Measurements from ENCODE around the gene ACER3.

The ACER3 gene

DNA sequence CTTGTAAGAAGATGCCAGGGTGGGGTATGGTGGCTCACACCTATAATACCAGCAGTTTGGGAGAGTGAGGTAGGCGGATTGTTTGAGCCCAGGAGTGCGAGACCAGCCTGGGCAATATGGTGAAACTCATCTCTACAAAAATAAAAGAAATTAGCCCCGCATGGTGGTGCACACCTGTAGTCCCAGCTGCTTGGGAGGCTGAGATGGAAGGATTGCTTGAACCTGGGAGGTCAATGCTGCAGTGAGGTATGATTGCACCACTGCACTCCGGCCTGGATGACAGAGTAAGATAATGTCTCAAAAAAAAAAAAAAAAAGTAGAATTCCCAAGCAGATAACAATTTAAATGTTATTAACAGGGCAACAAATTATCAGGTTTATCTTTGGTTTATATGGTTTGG, 20.2 kb downstream of the ACER3 start:
- H3K4me3 ChIP-seq (ENCODE audit: low read depth, low read length) = no peak overlapping the region

DNA sequence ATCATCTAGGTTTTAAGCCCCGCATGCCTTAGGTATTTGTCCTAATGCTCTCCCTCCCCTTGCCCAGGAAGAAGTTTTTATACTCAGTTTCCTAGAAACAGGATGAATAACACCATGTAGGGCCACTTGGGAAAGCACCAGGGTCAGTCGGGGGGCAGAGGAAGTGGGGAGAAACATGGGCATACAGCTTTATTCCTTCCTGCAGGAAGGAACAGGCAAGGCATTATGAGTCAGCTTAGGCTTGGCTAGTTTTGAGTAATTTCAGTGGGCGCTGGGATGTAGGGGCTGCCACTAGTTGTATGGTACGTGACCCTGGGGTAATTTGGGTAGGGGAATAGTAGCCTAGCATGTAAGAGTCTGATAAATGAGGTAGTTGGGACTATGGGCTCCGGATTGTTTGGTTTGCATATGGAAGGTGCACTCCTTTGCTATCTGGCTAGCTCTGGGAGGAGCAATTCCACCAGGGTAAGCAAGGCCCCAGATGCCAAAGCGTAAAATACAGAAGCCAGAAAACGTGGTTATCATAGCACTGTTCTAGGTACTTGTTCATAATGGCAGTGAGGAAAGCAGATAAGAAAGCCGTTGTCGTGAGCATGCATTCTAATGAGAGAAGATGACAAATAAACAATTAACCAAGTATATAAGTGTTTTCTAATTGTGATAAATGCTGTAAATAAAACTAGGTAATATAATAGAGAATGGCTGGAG, 24.8 kb downstream of the ACER3 start:
- H3K4me3 ChIP-seq (ENCODE audit: low read depth, low read length) = no peak overlapping the region
- TF ChIP-seq, protein P1, sequence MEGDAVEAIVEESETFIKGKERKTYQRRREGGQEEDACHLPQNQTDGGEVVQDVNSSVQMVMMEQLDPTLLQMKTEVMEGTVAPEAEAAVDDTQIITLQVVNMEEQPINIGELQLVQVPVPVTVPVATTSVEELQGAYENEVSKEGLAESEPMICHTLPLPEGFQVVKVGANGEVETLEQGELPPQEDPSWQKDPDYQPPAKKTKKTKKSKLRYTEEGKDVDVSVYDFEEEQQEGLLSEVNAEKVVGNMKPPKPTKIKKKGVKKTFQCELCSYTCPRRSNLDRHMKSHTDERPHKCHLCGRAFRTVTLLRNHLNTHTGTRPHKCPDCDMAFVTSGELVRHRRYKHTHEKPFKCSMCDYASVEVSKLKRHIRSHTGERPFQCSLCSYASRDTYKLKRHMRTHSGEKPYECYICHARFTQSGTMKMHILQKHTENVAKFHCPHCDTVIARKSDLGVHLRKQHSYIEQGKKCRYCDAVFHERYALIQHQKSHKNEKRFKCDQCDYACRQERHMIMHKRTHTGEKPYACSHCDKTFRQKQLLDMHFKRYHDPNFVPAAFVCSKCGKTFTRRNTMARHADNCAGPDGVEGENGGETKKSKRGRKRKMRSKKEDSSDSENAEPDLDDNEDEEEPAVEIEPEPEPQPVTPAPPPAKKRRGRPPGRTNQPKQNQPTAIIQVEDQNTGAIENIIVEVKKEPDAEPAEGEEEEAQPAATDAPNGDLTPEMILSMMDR (IDR thresholded peaks at IDR 0.05; ENCODE audit: low read depth, low read length) = no peak

More for the DNA sequence above, 20.2 kb downstream of the ACER3 start:
- TF ChIP-seq, protein P1 (IDR thresholded peaks at IDR 0.05; ENCODE audit: low read depth, low read length) = no peak

DNA sequence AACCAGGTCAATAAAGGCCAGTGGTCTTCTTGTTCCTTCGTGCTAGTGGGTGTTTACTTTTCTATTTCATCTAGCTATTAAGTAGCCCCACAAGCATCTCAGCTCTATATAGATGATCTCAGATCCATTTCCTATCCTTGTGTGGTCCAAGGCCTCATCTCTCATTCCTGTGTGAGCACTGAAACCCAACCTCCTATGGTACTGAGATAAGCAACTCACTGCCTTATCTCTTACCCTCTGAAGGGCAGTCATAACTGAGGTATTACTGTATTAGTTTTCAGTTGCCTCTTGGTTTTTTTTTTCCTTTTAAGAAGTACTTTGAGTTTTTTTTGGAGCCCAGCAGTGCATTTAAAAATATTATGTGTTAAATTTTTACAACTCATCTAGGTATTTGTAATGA, 28.3 kb downstream of the ACER3 start:
- TF ChIP-seq, protein P1 (IDR thresholded peaks at IDR 0.05; ENCODE audit: low read depth, low read length) = no peak
- no peak overlapping the region for H3K4me3 ChIP-seq (ENCODE audit: low read depth, low read length)

DNA sequence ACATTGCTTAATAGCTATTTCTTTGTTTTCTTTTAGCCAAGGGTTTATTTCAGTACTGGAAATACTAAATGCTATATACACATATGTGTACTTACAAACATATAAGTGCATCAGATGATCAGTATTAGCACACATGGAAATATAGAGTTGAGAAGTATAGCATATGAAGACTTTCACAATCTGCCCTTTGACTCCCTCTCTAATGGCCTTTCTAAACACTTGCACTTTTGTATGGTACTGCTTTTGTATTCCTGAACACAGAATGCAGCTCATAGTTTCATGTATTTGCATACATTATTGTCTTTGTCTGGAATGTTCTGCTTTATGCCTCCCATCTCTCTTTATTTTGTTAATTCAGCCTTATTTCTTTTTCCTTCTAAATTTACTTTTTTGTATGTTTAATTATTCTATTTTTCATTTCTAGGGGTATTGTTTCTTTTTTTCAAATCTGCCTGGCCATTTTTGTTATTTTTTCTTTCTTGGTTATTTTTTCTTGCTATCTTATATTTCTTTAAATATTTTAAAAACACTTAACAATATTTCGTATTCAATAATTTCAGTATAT, 28.8 kb downstream of the ACER3 start:
- no peak overlapping the region for H3K4me3 ChIP-seq (ENCODE audit: low read depth, low read length)
- TF ChIP-seq, protein P1 (IDR thresholded peaks at IDR 0.05; ENCODE audit: low read depth, low read length) = no peak

DNA sequence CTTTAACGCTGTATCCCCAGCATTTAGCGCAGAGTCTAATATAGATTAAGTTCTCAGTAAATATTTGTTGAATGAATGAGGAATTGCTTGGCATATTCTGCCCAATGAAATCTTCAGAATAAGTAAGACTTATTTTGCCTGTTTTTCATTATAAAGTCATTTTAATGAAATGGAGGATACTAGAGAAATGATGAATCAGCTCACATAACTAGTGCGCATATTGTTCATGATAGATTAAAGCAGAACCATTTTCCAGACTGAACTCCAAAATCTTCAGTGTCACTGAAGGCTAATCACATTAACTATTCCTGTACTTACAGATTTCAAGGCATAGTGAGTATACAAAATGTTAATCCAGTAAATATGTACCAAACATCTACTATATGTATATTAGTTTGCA, 29.6 kb downstream of the ACER3 start:
- H3K4me3 ChIP-seq (ENCODE audit: low read depth, low read length) = no peak overlapping the region
- TF ChIP-seq, protein P1 (IDR thresholded peaks at IDR 0.05; ENCODE audit: low read depth, low read length) = no peak

DNA sequence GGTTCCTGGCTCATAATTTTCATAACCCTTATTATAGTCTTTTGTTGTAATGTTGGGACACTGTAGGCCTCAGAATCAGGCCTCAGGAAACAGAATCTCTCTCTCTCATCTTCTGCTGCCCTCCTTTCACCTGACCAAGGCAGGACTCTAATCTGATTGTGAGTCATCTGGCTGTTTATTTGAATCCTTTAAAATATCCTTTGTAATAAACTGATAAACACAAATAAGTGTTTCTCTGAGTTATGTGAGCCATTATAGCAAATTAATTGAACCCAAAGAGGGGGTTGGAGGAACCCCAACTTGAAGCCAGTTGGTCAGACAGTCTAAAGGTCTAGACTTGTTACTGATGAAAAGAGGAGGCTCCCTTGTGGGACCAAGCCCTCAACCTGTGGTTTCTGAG, 30.6 kb downstream of the ACER3 start:
- no peak overlapping the region for H3K4me3 ChIP-seq (ENCODE audit: low read depth, low read length)

DNA sequence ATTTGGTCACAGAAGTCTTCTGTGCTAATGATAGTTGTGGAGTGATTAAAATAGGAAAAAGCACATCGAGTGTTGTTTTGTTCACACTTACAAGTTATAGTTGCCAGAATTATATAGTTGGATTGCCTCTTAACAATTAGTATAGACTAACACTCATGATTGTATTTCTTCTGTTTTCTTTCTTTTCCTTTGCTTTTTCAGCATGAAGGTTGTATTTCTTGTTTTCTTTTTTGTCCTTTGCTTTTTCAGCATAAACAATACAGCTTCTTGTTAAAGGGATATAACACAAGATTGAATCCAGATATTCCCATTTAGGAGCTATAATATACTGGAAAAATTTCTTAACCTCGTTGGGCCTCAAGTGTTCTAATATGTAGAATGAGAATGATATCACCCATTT, 31.1 kb downstream of the ACER3 start:
- no peak overlapping the region for H3K4me3 ChIP-seq (ENCODE audit: low read depth, low read length)
- TF ChIP-seq, protein P1 (IDR thresholded peaks at IDR 0.05; ENCODE audit: low read depth, low read length) = no peak

More for the DNA sequence above, 30.6 kb downstream of the ACER3 start:
- TF ChIP-seq, protein P1 (IDR thresholded peaks at IDR 0.05; ENCODE audit: low read depth, low read length) = no peak
